Mesodermal cell (in vitro differentiated cells): ENCODE data around the gene TMCC1.

ENCODE experiments used
- H3K27ac ChIP-seq: 2 replicates; pipeline ENCODE4 v1.7.0; 2013; ENCODE audit warnings: mild to moderate bottlenecking, low read depth, low read length, moderate library complexity; ENCODE audit not compliant: severe bottlenecking
- H3K36me3 ChIP-seq: 2 replicates; pipeline ENCODE4 v1.7.1; 2013; ENCODE audit warnings: mild to moderate bottlenecking, low read length, moderate library complexity; ENCODE audit not compliant: control insufficient read depth, insufficient read depth
- H3K4me1 ChIP-seq: one replicate; pipeline ENCODE4 v1.7.1; 2013; ENCODE audit warnings: mild to moderate bottlenecking, low read length; ENCODE audit not compliant: insufficient read depth, control insufficient read depth, poor library complexity, severe bottlenecking
- H3K4me3 ChIP-seq: 2 replicates; pipeline ENCODE4 v1.7.0; 2013; ENCODE audit warnings: low read length, control low read depth, mild to moderate bottlenecking; ENCODE audit not compliant: insufficient read depth, poor library complexity, severe bottlenecking; ENCODE audit errors: extremely low read depth
- H3K9me3 ChIP-seq: 2 replicates; pipeline ENCODE4 v1.7.1; 2013; ENCODE audit warnings: mild to moderate bottlenecking, low read length, moderate library complexity; ENCODE audit not compliant: control insufficient read depth
- WGBS, 2 experiments: methylation state at CpG; one replicate each; pipeline ENCODE4 v1.1.5; 2013; ENCODE audit warnings: missing lambda C conversion rate in 2 of 2; ENCODE audit not compliant: insufficient coverage in 2 of 2; 5-methylcytosine and 5-hydroxymethylcytosine counted together

Gene TMCC1

GRCh38 chr3:129603991-129604749 is 289.3 kb downstream of the TMCC1 start:
- peak overlapping the region; percentile 96 for H3K27ac ChIP-seq
- peaks cover 52% of the 10 kb centered on the region for H3K4me1 ChIP-seq
- no peaks in the 10 kb centered on the region for H3K9me3 ChIP-seq
- WGBS, 2 experiments = 68 to 69% methylated on average over 6 to 8 of the region's 8 CpGs
- peak overlapping the region; percentile 71 for H3K4me3 ChIP-seq
- H3K36me3 ChIP-seq = peaks cover 34% of the 10 kb centered on the region

GRCh38 chr3:129603561-129603942 is 290.0 kb downstream of the TMCC1 start:
- H3K4me3 ChIP-seq = peak overlapping the region; percentile 71

GRCh38 chr3:129602730-129603560 is 290.6 kb downstream of the TMCC1 start:
- no peaks in the 10 kb centered on the region for H3K9me3 ChIP-seq
- 65 to 75% methylated on average over 7 to 12 of the region's 15 CpGs for WGBS, 2 experiments
- H3K27ac ChIP-seq = peak overlapping the region; percentile 96
- peak overlapping the region; percentile 71 for H3K4me3 ChIP-seq
- peaks cover 58% of the 10 kb centered on the region for H3K4me1 ChIP-seq
- H3K36me3 ChIP-seq = peaks cover 45% of the 10 kb centered on the region

More at GRCh38 chr3:129603561-129603942, 290.0 kb downstream of the TMCC1 start:
- H3K9me3 ChIP-seq = no peaks in the 10 kb centered on the region
- H3K27ac ChIP-seq = peak overlapping the region; percentile 96
- peaks cover 58% of the 10 kb centered on the region for H3K4me1 ChIP-seq
- WGBS, 2 experiments = 43 to 46% methylated on average over 6 to 7 of the region's 7 CpGs
- peaks cover 40% of the 10 kb centered on the region for H3K36me3 ChIP-seq

GRCh38 chr3:129602309-129602708 is 291.2 kb downstream of the TMCC1 start:
- Histone ChIP-seq H3K27ac (peak overlapping the region; percentile 96), H3K36me3 (peaks cover 45% of the 10 kb centered on the region), H3K4me3 (peak overlapping the region; percentile 24), H3K9me3 (no peaks in the 10 kb centered on the region), H3K4me1 (peaks cover 63% of the 10 kb centered on the region)
- WGBS, 2 experiments = 78 to 80% methylated on average over 9 of the region's 11 CpGs

GRCh38 chr3:129601713-129602112 is 291.8 kb downstream of the TMCC1 start:
- Histone ChIP-seq H3K9me3 (no peaks in the 10 kb centered on the region), H3K4me3 (no peak overlapping the region), H3K27ac (no peak overlapping the region), H3K36me3 (peaks cover 49% of the 10 kb centered on the region), H3K4me1 (peaks cover 69% of the 10 kb centered on the region)
- WGBS, 2 experiments = 89 to 93% methylated on average over 1 to 2 of the region's 5 CpGs

- Histone ChIP-seq H3K4me3 (no peak overlapping the region), H3K9me3 (no peaks in the 10 kb centered on the region), H3K4me1 (peaks cover 80% of the 10 kb centered on the region), H3K27ac (peak overlapping the region; percentile 93), H3K36me3 (peaks cover 49% of the 10 kb centered on the region)
- 86 to 94% methylated on average over 1 to 2 of the region's 2 CpGs for WGBS, 2 experiments
Measured at GRCh38 chr3:129600348-129600747, 293.2 kb downstream of the TMCC1 start.

- Histone ChIP-seq H3K9me3 (no peaks in the 10 kb centered on the region), H3K4me1 (peaks cover 84% of the 10 kb centered on the region), H3K36me3 (peaks cover 51% of the 10 kb centered on the region), H3K27ac (peak overlapping the region; percentile 93), H3K4me3 (peak overlapping the region; percentile 12)
- 24% methylated on average over 4 to 5 of the region's 5 CpGs for WGBS, 2 experiments
Measured at GRCh38 chr3:129599607-129600006, 293.9 kb downstream of the TMCC1 start.

- Histone ChIP-seq H3K4me3 (peak overlapping the region; percentile 1), H3K4me1 (peaks cover 89% of the 10 kb centered on the region), H3K27ac (peak overlapping the region; percentile 93), H3K36me3 (peaks cover 46% of the 10 kb centered on the region), H3K9me3 (no peaks in the 10 kb centered on the region)
- 86 to 89% methylated on average over 15 to 19 of the region's 19 CpGs for WGBS, 2 experiments
Measured at GRCh38 chr3:129599073-129599472, 294.4 kb downstream of the TMCC1 start.

- 80 to 88% methylated on average over 10 to 11 of the region's 11 CpGs for WGBS, 2 experiments
- Histone ChIP-seq H3K9me3 (no peaks in the 10 kb centered on the region), H3K36me3 (peaks cover 41% of the 10 kb centered on the region), H3K4me3 (no peak overlapping the region), H3K4me1 (peaks cover 91% of the 10 kb centered on the region), H3K27ac (peak overlapping the region; percentile 93)
Measured at GRCh38 chr3:129598484-129598883, 295.0 kb downstream of the TMCC1 start.

- 33% methylated on average over 4 of the region's 5 CpGs; no CpG with 5 or more reads in 1 of the 2 experiments for WGBS, 2 experiments
- H3K4me1 ChIP-seq = peaks cover 92% of the 10 kb centered on the region
- peaks cover 40% of the 10 kb centered on the region for H3K36me3 ChIP-seq
- H3K27ac ChIP-seq = peak overlapping the region; percentile 93
- no peaks in the 10 kb centered on the region for H3K9me3 ChIP-seq
- H3K4me3 ChIP-seq = no peak overlapping the region
Measured at GRCh38 chr3:129598000-129598381, 295.5 kb downstream of the TMCC1 start.
